Neutrophil (primary cell): ENCODE measurements around the gene GPD1.

ENCODE experiments used
- H3K27ac ChIP-seq: fragments of 200-600 bp; sonication (generic); 2 replicates; pipeline ENCODE4 v1.5.1; 2016; ENCODE audit warnings: mild to moderate bottlenecking, moderate library complexity
- H3K27me3 ChIP-seq: fragments of 200-600 bp; sonication (generic); 2 replicates; pipeline ENCODE4 v1.6.0; 2016; ENCODE audit warnings: mild to moderate bottlenecking
- H3K36me3 ChIP-seq: fragments of 200-600 bp; sonication (generic); 2 replicates; pipeline ENCODE4 v1.5.1; 2017
- H3K4me1 ChIP-seq, 2 experiments: fragments of 200-600 bp in 1 of 2; sonication (generic) in 1 of 2; 1 replicate in 1 of 2; 2 replicates in 1 of 2; pipeline versions ENCODE4 v1.5.1 to v1.6.1; 2013 to 2016; ENCODE audit warnings: low read depth in 1 of 2, low read length in 1 of 2, mild to moderate bottlenecking in 1 of 2, moderate library complexity in 1 of 2; ENCODE audit not compliant: control insufficient read depth in 1 of 2, insufficient read depth in 1 of 2
- H3K4me3 ChIP-seq, 2 experiments: fragments of 200-600 bp in 1 of 2; sonication (generic) in 1 of 2; 1 replicate in 1 of 2; 2 replicates in 1 of 2; pipeline ENCODE4 v1.5.1; 2013 to 2016; ENCODE audit warnings: low read depth in 1 of 2, low read length in 1 of 2, mild to moderate bottlenecking in 1 of 2, moderate library complexity in 1 of 2
- H3K9me3 ChIP-seq: fragments of 200-600 bp; sonication (generic); 2 replicates; pipeline ENCODE4 v1.5.1; 2016
- CTCF ChIP-seq: fragments of 200-600 bp; sonication (generic); IDR thresholded peaks from 2 replicates; pipeline ENCODE4 v1.5.1; 2016; ENCODE audit warnings: antibody characterized with exemption

Gene GPD1

DNA sequence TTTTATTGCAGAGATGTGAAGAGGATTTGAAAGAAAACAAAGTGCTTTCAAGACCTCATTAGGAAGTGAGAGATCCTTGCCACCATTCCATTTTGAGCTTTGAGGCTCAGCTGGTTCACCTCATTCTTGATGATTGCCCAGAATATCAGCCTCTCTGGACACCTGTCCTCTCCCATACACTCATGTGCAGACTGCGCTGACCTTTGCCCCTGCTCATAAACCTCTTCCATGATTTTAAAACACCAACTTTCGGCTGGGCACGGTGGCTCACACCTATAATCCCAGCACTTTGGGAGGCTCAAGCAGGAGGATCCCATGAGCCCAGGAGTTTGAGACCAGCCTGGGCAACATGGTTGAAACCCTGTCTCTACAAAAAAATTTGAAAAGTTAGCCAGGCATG lies 17.1 kb downstream of the GPD1 start:
- H3K27ac ChIP-seq = no peak overlapping the region
- no peak for TF ChIP-seq CTCF
- H3K4me1 ChIP-seq = no peaks in the 10 kb centered on the region
- H3K9me3 ChIP-seq = no peaks in the 10 kb centered on the region
- peaks cover 54% of the 10 kb centered on the region for H3K36me3 ChIP-seq
- no peaks in the 10 kb centered on the region for H3K27me3 ChIP-seq
- H3K4me3 ChIP-seq = no peak overlapping the region

- no peaks in the 10 kb centered on the region for H3K4me1 ChIP-seq
- H3K4me3 ChIP-seq = no peak overlapping the region
- no peak for TF ChIP-seq CTCF
- H3K27me3 ChIP-seq = no peaks in the 10 kb centered on the region
- H3K36me3 ChIP-seq = peaks cover 50% of the 10 kb centered on the region
- H3K9me3 ChIP-seq = no peaks in the 10 kb centered on the region
- no peak overlapping the region for H3K27ac ChIP-seq
These were observed 17.8 kb downstream of the GPD1 start for GRCh38 chr12:50121641-50122040.

GRCh38 chr12:50123203-50123602 lies 19.4 kb downstream of the GPD1 start:
- TF ChIP-seq CTCF = no peak
- Histone ChIP-seq H3K36me3 (peaks cover 61% of the 10 kb centered on the region), H3K27ac (no peak overlapping the region), H3K4me1 (no peaks in the 10 kb centered on the region), H3K4me3 (no peak overlapping the region), H3K9me3 (no peaks in the 10 kb centered on the region), H3K27me3 (no peaks in the 10 kb centered on the region)

GRCh38 chr12:50127546-50127945 lies 23.7 kb downstream of the GPD1 start:
- TF ChIP-seq CTCF = no peak
- H3K27me3 ChIP-seq = no peaks in the 10 kb centered on the region
- no peaks in the 10 kb centered on the region for H3K4me1 ChIP-seq
- no peak overlapping the region for H3K27ac ChIP-seq
- peaks cover 61% of the 10 kb centered on the region for H3K36me3 ChIP-seq
- no peaks in the 10 kb centered on the region for H3K9me3 ChIP-seq
- H3K4me3 ChIP-seq = no peak overlapping the region

- TF ChIP-seq CTCF = no peak
- Histone ChIP-seq H3K36me3 (peaks cover 72% of the 10 kb centered on the region), H3K4me3 (no peak overlapping the region), H3K4me1 (no peaks in the 10 kb centered on the region), H3K9me3 (no peaks in the 10 kb centered on the region), H3K27ac (no peak overlapping the region), H3K27me3 (no peaks in the 10 kb centered on the region)
These were observed 25.5 kb downstream of the GPD1 start for GRCh38 chr12:50129290-50129689.
